ENCODE results near the gene GNG2. TPM values are rescaled to one million over a fixed set of nuclear protein-coding genes. Genes with fewer than 3 reads are reported as not detected.
A peak's percentile ranks its signal among the peaks of the same experiment; 100 is the strongest.

Gene GNG2
- total and polyA plus RNA-seq, 2 donors (not counting 1 experiment from before 2014, with no cell fraction given) = 21.1 to 21.5 TPM

DNA sequence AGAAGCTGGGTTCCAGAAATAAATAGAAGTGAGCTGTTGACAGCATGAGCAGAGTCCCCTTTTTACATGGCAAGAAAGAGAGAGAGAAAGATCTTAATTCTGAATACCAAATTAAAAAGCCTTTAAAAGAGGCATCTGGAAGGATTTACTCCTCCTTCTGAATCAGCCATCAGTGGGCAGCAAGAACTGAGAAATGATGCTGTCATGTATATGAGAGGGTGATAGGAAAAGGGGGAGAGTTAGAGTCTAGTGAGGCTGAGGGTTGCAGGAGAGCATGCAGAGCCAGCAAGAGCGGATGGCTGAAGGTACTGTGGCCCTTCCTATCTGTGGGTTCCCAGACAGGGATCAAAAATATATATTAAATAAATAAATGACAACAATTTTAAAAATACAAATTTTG lies 34.5 kb upstream of the GNG2 start:
- no peaks in the 10 kb centered on the region for H4K20me1 ChIP-seq (ENCODE audit: control insufficient read depth, extremely low read depth, insufficient read depth, low read length)
- no peak overlapping the region for H3K9ac ChIP-seq (ENCODE audit: insufficient read depth, low read length)
- H3K4me1 ChIP-seq (ENCODE audit: control insufficient read depth, extremely low read depth, insufficient read depth, low read length) = peaks cover 6% of the 10 kb centered on the region
- peaks cover 3% of the 10 kb centered on the region for H3K27me3 ChIP-seq (ENCODE audit: control insufficient read depth, insufficient read depth, low read length)
- H3K4me2 ChIP-seq (ENCODE audit: extremely low read depth, insufficient read depth, low read length) = no peak overlapping the region
- TF ChIP-seq, protein P1, sequence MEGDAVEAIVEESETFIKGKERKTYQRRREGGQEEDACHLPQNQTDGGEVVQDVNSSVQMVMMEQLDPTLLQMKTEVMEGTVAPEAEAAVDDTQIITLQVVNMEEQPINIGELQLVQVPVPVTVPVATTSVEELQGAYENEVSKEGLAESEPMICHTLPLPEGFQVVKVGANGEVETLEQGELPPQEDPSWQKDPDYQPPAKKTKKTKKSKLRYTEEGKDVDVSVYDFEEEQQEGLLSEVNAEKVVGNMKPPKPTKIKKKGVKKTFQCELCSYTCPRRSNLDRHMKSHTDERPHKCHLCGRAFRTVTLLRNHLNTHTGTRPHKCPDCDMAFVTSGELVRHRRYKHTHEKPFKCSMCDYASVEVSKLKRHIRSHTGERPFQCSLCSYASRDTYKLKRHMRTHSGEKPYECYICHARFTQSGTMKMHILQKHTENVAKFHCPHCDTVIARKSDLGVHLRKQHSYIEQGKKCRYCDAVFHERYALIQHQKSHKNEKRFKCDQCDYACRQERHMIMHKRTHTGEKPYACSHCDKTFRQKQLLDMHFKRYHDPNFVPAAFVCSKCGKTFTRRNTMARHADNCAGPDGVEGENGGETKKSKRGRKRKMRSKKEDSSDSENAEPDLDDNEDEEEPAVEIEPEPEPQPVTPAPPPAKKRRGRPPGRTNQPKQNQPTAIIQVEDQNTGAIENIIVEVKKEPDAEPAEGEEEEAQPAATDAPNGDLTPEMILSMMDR (conservative IDR thresholded peaks at IDR 0.05 in 1 of 2, IDR thresholded peaks at IDR 0.05 in 1 of 2; ENCODE audit: low read depth in 1 of 2, low read length in 2 of 2) = no peak
- TF ChIP-seq EZH2 (IDR thresholded peaks at IDR 0.05; ENCODE audit: low read length, missing control alignments) = no peak
- no peak overlapping the region for H2AFZ ChIP-seq (ENCODE audit: low read length)
- H3K9me3 ChIP-seq (ENCODE audit: control insufficient read depth, insufficient read depth, low read depth, low read length) = no peaks in the 10 kb centered on the region
- no peaks in the 10 kb centered on the region for H3K79me2 ChIP-seq (ENCODE audit: control insufficient read depth, insufficient read depth, low read length)
- DNase-seq (ENCODE audit: low read depth in 2 of 2) = no peak
- H3K27ac ChIP-seq (ENCODE audit: insufficient read depth, low read length) = no peak overlapping the region
- H3K4me3 ChIP-seq (replicated peaks in 1 of 4; ENCODE audit: control extremely low read depth in 1 of 4, insufficient read depth in 1 of 4, low read depth in 3 of 4, low read length in 4 of 4) = no peak overlapping the region
- H3K36me3 ChIP-seq (ENCODE audit: control insufficient read depth, insufficient read depth, low read length) = no peaks in the 10 kb centered on the region

- Histone ChIP-seq H3K27me3 (ENCODE audit: control insufficient read depth, insufficient read depth, low read length) (peaks cover 3% of the 10 kb centered on the region), H3K27ac (ENCODE audit: insufficient read depth, low read length) (no peak overlapping the region), H3K4me2 (ENCODE audit: extremely low read depth, insufficient read depth, low read length) (no peak overlapping the region), H3K9ac (ENCODE audit: insufficient read depth, low read length) (no peak overlapping the region), H2AFZ (ENCODE audit: low read length) (no peak overlapping the region), H3K4me3 (replicated peaks in 1 of 4; ENCODE audit: control extremely low read depth in 1 of 4, insufficient read depth in 1 of 4, low read depth in 3 of 4, low read length in 4 of 4) (no peak overlapping the region), H3K79me2 (ENCODE audit: control insufficient read depth, insufficient read depth, low read length) (no peaks in the 10 kb centered on the region), H3K4me1 (ENCODE audit: control insufficient read depth, extremely low read depth, insufficient read depth, low read length) (peaks cover 4% of the 10 kb centered on the region), H4K20me1 (ENCODE audit: control insufficient read depth, extremely low read depth, insufficient read depth, low read length) (no peaks in the 10 kb centered on the region), H3K36me3 (ENCODE audit: control insufficient read depth, insufficient read depth, low read length) (no peaks in the 10 kb centered on the region), H3K9me3 (ENCODE audit: control insufficient read depth, insufficient read depth, low read depth, low read length) (no peaks in the 10 kb centered on the region)
- TF ChIP-seq, protein P1 (conservative IDR thresholded peaks at IDR 0.05 in 1 of 2, IDR thresholded peaks at IDR 0.05 in 1 of 2; ENCODE audit: low read depth in 1 of 2, low read length in 2 of 2) = no peak
- no peak for TF ChIP-seq EZH2 (IDR thresholded peaks at IDR 0.05; ENCODE audit: low read length, missing control alignments)
- DNase-seq (ENCODE audit: low read depth in 2 of 2) = peak; percentile 19 to 72
These were observed 32.2 kb upstream of the GNG2 start for GRCh38 chr14:51828017-51828797.

GRCh38 chr14:51834240-51834639 lies 26.2 kb upstream of the GNG2 start:
- no peak for DNase-seq (ENCODE audit: low read depth in 2 of 2)
- Histone ChIP-seq H3K4me1 (ENCODE audit: control insufficient read depth, extremely low read depth, insufficient read depth, low read length) (no peaks in the 10 kb centered on the region), H3K36me3 (ENCODE audit: control insufficient read depth, insufficient read depth, low read length) (no peaks in the 10 kb centered on the region), H3K4me3 (replicated peaks in 1 of 4; ENCODE audit: control extremely low read depth in 1 of 4, insufficient read depth in 1 of 4, low read depth in 3 of 4, low read length in 4 of 4) (no peak overlapping the region), H3K27ac (ENCODE audit: insufficient read depth, low read length) (no peak overlapping the region), H3K4me2 (ENCODE audit: extremely low read depth, insufficient read depth, low read length) (no peak overlapping the region), H3K79me2 (ENCODE audit: control insufficient read depth, insufficient read depth, low read length) (no peaks in the 10 kb centered on the region), H3K27me3 (ENCODE audit: control insufficient read depth, insufficient read depth, low read length) (no peaks in the 10 kb centered on the region), H4K20me1 (ENCODE audit: control insufficient read depth, extremely low read depth, insufficient read depth, low read length) (no peaks in the 10 kb centered on the region), H2AFZ (ENCODE audit: low read length) (no peak overlapping the region), H3K9ac (ENCODE audit: insufficient read depth, low read length) (no peak overlapping the region), H3K9me3 (ENCODE audit: control insufficient read depth, insufficient read depth, low read depth, low read length) (no peaks in the 10 kb centered on the region)
- no peak for TF ChIP-seq EZH2 (IDR thresholded peaks at IDR 0.05; ENCODE audit: low read length, missing control alignments)
- TF ChIP-seq, protein P1 (conservative IDR thresholded peaks at IDR 0.05 in 1 of 2, IDR thresholded peaks at IDR 0.05 in 1 of 2; ENCODE audit: low read depth in 1 of 2, low read length in 2 of 2) = no peak
